BE2C (cell line): ENCODE results near the gene SLCO1B1. TPM values are rescaled to one million over a fixed set of nuclear protein-coding genes. Genes with fewer than 3 reads are reported as not detected.
"Not testable (repeated sequence)": the region's sequence is repeated elsewhere in the genome, so short reads cannot be mapped to it uniquely, and the experiment has no call there.

Experiments used
- DNase-seq: peaks from one replicate; pipeline ENCODE4 v3.0.0-alpha.2; 2020
- H3K27me3 ChIP-seq: fragments of 250-450 bp; sonication (Bioruptor Pico); 2 replicates; pipeline ENCODE4 v1.5.1; 2020; ENCODE audit warnings: mild to moderate bottlenecking
- H3K36me3 ChIP-seq: fragments of 250-450 bp; sonication (Bioruptor Pico); 2 replicates; pipeline ENCODE4 v1.5.1; 2020; ENCODE audit warnings: mild to moderate bottlenecking
- H3K4me1 ChIP-seq: fragments of 250-450 bp; sonication (Bioruptor Pico); 2 replicates; pipeline ENCODE4 v1.5.1; 2020
- H3K4me3 ChIP-seq: 2 replicates; pipeline ENCODE4 v1.5.1; 2011; ENCODE audit warnings: low read depth, low read length
- H3K9me3 ChIP-seq: fragments of 250-450 bp; sonication (Bioruptor Pico); 2 replicates; pipeline ENCODE4 v1.5.1; 2020
- CTCF ChIP-seq: IDR thresholded peaks from 2 replicates; pipeline ENCODE4 v1.5.1; 2012; ENCODE audit warnings: mild to moderate bottlenecking, low read depth, low read length
- polyA plus RNA-seq: library from polyadenylated mRNA; unstranded; fragments of >200 nt; gene quantifications from one replicate; pipeline ENCODE4 v1.2.1, GENCODE V29; 2012; ENCODE audit warnings: low read depth, missing spikeins; ENCODE audit not compliant: insufficient read length, insufficient read depth

The SLCO1B1 gene
- polyA plus RNA-seq, result not detected

GRCh38 chr12:21130998-21131397, at the start of gene SLCO1B1:
TSS of gene SLCO1B1 (plus strand) at chr12:21131194. CDS start at chr12:21141575, 10,381 bp downstream.
- Histone ChIP-seq H3K4me3 (no peak within 1 kb of the TSS), H3K4me1 (no peaks in the 10 kb centered on the region), H3K9me3 (no peaks in the 10 kb centered on the region), H3K27me3 (no peaks in the 10 kb centered on the region), H3K36me3 (no peaks in the 10 kb centered on the region)
- no peak for DNase-seq
- no peak for TF ChIP-seq CTCF

- DNase-seq, H3K4me3 ChIP-seq, H3K4me1 ChIP-seq, H3K36me3 ChIP-seq, H3K27me3 ChIP-seq, H3K9me3 ChIP-seq: not testable (repeated sequence)
Observed at GRCh38 chr12:21084753-21085152, 46.2 kb upstream of the SLCO1B1 start.

- Histone ChIP-seq H3K9me3 (no peaks in the 10 kb centered on the region), H3K27me3 (no peaks in the 10 kb centered on the region), H3K36me3 (no peaks in the 10 kb centered on the region), H3K4me3 (no peak overlapping the region), H3K4me1 (no peaks in the 10 kb centered on the region)
- no peak for TF ChIP-seq CTCF
- DNase-seq, result no peak
Observed at GRCh38 chr12:21111732-21112131, 19.3 kb upstream of the SLCO1B1 start.

- Histone ChIP-seq H3K36me3 (no peaks in the 10 kb centered on the region), H3K4me1 (no peaks in the 10 kb centered on the region), H3K4me3 (no peak overlapping the region), H3K27me3 (no peaks in the 10 kb centered on the region), H3K9me3 (no peaks in the 10 kb centered on the region)
- TF ChIP-seq CTCF, result no peak
- no peak for DNase-seq
Observed at GRCh38 chr12:21113266-21113665, 17.7 kb upstream of the SLCO1B1 start.

- TF ChIP-seq CTCF, result no peak
- H3K36me3 ChIP-seq, result no peaks in the 10 kb centered on the region
- no peaks in the 10 kb centered on the region for H3K9me3 ChIP-seq
- H3K4me1 ChIP-seq, result no peaks in the 10 kb centered on the region
- no peaks in the 10 kb centered on the region for H3K27me3 ChIP-seq
- DNase-seq, result no peak
- H3K4me3 ChIP-seq, result no peak overlapping the region
Observed at GRCh38 chr12:21117995-21118394, 13.0 kb upstream of the SLCO1B1 start.

GRCh38 chr12:21118760-21119159, 12.2 kb upstream of the SLCO1B1 start:
- no peak for TF ChIP-seq CTCF
- no peaks in the 10 kb centered on the region for H3K4me1 ChIP-seq
- H3K9me3 ChIP-seq, result no peaks in the 10 kb centered on the region
- no peak for DNase-seq
- H3K4me3 ChIP-seq, result no peak overlapping the region
- no peaks in the 10 kb centered on the region for H3K27me3 ChIP-seq
- no peaks in the 10 kb centered on the region for H3K36me3 ChIP-seq

GRCh38 chr12:21129351-21129750, 1.6 kb upstream of the SLCO1B1 start:
- TF ChIP-seq CTCF, result no peak
- H3K4me1 ChIP-seq, result no peaks in the 10 kb centered on the region
- H3K36me3 ChIP-seq, result no peaks in the 10 kb centered on the region
- no peak overlapping the region for H3K4me3 ChIP-seq
- no peak for DNase-seq
- H3K9me3 ChIP-seq, result no peaks in the 10 kb centered on the region
- H3K27me3 ChIP-seq, result no peaks in the 10 kb centered on the region
